ENCODE measurements around the gene DHRS9.

DNA sequence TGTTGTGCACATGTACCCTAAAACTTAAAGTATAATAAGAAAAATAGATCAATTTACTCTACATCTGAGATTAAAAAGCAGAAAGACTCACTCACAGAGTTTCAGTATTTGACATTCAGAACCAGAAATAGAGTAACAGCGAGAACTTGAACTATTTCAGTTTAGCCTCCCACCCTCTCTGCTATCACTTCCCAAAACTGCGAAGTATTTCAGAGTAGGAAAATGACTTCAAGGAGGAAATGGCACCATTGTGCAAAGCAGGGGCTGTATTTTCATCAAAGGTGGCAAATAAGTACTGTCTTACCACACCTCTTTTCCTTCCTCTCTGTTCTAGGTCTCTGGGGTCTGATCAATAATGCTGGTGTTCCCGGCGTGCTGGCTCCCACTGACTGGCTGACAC, 13.6 kb downstream of the DHRS9 start:
- TF ChIP-seq EZH2 (IDR thresholded peaks at IDR 0.05; ENCODE audit: low read length, unreplicated experiment) = no peak
- TF ChIP-seq CTCF (conservative IDR thresholded peaks at IDR 0.05; ENCODE audit: low read depth, low read length) = no peak
- TF ChIP-seq EZH2phosphoT487 (IDR thresholded peaks at IDR 0.05; ENCODE audit: borderline replicate concordance, low read length) = no peak
